ENCODE data around the gene UTS2R.

UTS2R gene

DNA sequence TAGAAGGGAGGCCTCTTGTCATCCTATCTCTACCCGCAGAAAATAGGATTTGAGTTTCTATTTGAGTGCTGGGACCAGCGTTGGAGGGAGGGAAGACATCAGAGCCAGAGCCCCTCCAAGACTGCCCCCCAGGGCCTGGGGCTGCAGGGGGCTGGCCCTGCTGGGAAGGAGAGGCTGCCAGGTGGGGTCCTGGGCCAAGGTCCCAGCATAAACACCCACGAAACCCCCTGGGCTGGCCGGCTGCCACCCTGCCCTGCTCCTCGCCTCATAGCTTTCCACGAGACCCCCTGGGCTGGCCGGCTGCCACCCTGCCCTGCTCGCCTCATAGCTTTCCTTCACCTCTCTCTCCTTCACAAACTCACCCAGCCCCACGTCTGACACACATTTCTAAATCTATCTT, 23.1 kb upstream of the UTS2R start:
- no peak for DNase-seq (ENCODE audit: low spot score)
- H3K4me3 ChIP-seq (ENCODE audit: low read length in 2 of 2) = no peak overlapping the region
- WGBS, 2 donors (ENCODE audit: extremely low coverage in 2 of 2, insufficient read length in 2 of 2, insufficient replicate concordance in 1 of 2) = no CpG with 5 or more reads among the region's 9 CpGs
- H2AFZ ChIP-seq (ENCODE audit: low read length) = no peak overlapping the region
- H2AK5ac ChIP-seq (ENCODE audit: low read depth, low read length) = peak overlapping the region; percentile 40
- H3K27me3 ChIP-seq (ENCODE audit: control insufficient read depth in 3 of 3, insufficient read depth in 3 of 3, low read depth in 1 of 3, low read length in 3 of 3) = peaks cover 0 to 16% (median 0%) of the 10 kb centered on the region in 3 experiments
- no peak overlapping the region for H2BK12ac ChIP-seq (ENCODE audit: low read length)
- H3K36me3 ChIP-seq (replicated peaks in 1 of 2; ENCODE audit: control insufficient read depth in 2 of 2, insufficient read depth in 2 of 2, low read length in 2 of 2) = no peaks in the 10 kb centered on the region
- no peak overlapping the region for H2BK15ac ChIP-seq (ENCODE audit: low read length)
- no peak overlapping the region for H3K23ac ChIP-seq (ENCODE audit: low read depth, low read length, poor library complexity)
- no peak overlapping the region for H2BK120ac ChIP-seq (ENCODE audit: low read depth, low read length)
- H3K79me1 ChIP-seq (ENCODE audit: low read depth, low read length) = no peaks in the 10 kb centered on the region
- no peak overlapping the region for H3K27ac ChIP-seq (replicated peaks; ENCODE audit: low read length)
- no peak overlapping the region for H3K4me2 ChIP-seq (ENCODE audit: insufficient read depth, low read length, poor library complexity, severe bottlenecking)
- no peak overlapping the region for H3K9ac ChIP-seq (ENCODE audit: low read depth, low read length, poor library complexity)
- H4K8ac ChIP-seq (ENCODE audit: low read depth, low read length) = no peak overlapping the region
- no peak overlapping the region for H3K4ac ChIP-seq (ENCODE audit: low read length)
- peaks cover 12 to 17% of the 10 kb centered on the region in 2 donors for H3K4me1 ChIP-seq (ENCODE audit: control insufficient read depth in 2 of 2, insufficient read depth in 1 of 2, low read depth in 1 of 2, low read length in 2 of 2)
- H3K9me3 ChIP-seq (replicated peaks in 1 of 2; ENCODE audit: control insufficient read depth in 2 of 2, insufficient read depth in 1 of 2, low read depth in 1 of 2, low read length in 2 of 2) = no peaks in the 10 kb centered on the region
- H4K91ac ChIP-seq (ENCODE audit: low read depth, low read length, poor library complexity) = no peak overlapping the region
- no peak overlapping the region for H3K14ac ChIP-seq (ENCODE audit: low read length)
- H2BK5ac ChIP-seq (ENCODE audit: low read length) = no peak overlapping the region
- H3K18ac ChIP-seq (ENCODE audit: low read length) = no peak overlapping the region

DNA sequence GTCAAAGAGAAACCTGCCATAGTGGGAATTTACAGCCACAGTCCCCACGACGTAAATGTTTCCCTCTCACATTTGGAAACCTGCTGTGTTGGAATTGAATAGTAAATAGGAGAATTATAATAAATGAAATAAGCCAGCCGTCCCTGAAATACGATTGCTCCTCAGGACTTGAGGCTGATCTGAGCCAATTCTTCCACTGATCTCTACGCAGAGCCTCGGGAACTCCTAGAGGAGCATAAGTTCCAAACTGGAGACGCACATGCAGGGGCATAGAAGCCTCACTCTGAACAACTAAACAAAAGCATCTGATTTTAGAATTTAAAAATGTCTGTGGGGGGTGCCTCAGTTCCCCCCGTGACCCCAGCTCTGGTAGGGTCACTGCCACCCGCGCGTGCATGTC, 22.7 kb upstream of the UTS2R start:
- Histone ChIP-seq H2BK5ac (ENCODE audit: low read length) (no peak overlapping the region), H3K4ac (ENCODE audit: low read length) (no peak overlapping the region), H2BK15ac (ENCODE audit: low read length) (peak overlapping the region; percentile 94), H3K4me2 (ENCODE audit: insufficient read depth, low read length, poor library complexity, severe bottlenecking) (no peak overlapping the region), H2AFZ (ENCODE audit: low read length) (no peak overlapping the region), H2BK12ac (ENCODE audit: low read length) (no peak overlapping the region), H3K4me1 (ENCODE audit: control insufficient read depth in 2 of 2, insufficient read depth in 1 of 2, low read depth in 1 of 2, low read length in 2 of 2) (peaks cover 12 to 16% of the 10 kb centered on the region in 2 donors), H3K9me3 (replicated peaks in 1 of 2; ENCODE audit: control insufficient read depth in 2 of 2, insufficient read depth in 1 of 2, low read depth in 1 of 2, low read length in 2 of 2) (no peaks in the 10 kb centered on the region), H3K27ac (replicated peaks; ENCODE audit: low read length) (no peak overlapping the region), H3K18ac (ENCODE audit: low read length) (no peak overlapping the region), H3K79me1 (ENCODE audit: low read depth, low read length) (no peaks in the 10 kb centered on the region), H3K23ac (ENCODE audit: low read depth, low read length, poor library complexity) (no peak overlapping the region), H2AK5ac (ENCODE audit: low read depth, low read length) (peak overlapping the region; percentile 75), H4K91ac (ENCODE audit: low read depth, low read length, poor library complexity) (no peak overlapping the region), H4K8ac (ENCODE audit: low read depth, low read length) (no peak overlapping the region), H2BK120ac (ENCODE audit: low read depth, low read length) (no peak overlapping the region), H3K36me3 (replicated peaks in 1 of 2; ENCODE audit: control insufficient read depth in 2 of 2, insufficient read depth in 2 of 2, low read length in 2 of 2) (no peaks in the 10 kb centered on the region), H3K27me3 (ENCODE audit: control insufficient read depth in 3 of 3, insufficient read depth in 3 of 3, low read depth in 1 of 3, low read length in 3 of 3) (peaks cover 0 to 16% (median 0%) of the 10 kb centered on the region in 3 experiments), H3K9ac (ENCODE audit: low read depth, low read length, poor library complexity) (no peak overlapping the region), H3K4me3 (ENCODE audit: low read length in 2 of 2) (no peak overlapping the region), H3K14ac (ENCODE audit: low read length) (no peak overlapping the region)
- no CpG with 5 or more reads among the region's 11 CpGs for WGBS, 2 donors (ENCODE audit: extremely low coverage in 2 of 2, insufficient read length in 2 of 2, insufficient replicate concordance in 1 of 2)
- no peak for DNase-seq (ENCODE audit: low spot score)

DNA sequence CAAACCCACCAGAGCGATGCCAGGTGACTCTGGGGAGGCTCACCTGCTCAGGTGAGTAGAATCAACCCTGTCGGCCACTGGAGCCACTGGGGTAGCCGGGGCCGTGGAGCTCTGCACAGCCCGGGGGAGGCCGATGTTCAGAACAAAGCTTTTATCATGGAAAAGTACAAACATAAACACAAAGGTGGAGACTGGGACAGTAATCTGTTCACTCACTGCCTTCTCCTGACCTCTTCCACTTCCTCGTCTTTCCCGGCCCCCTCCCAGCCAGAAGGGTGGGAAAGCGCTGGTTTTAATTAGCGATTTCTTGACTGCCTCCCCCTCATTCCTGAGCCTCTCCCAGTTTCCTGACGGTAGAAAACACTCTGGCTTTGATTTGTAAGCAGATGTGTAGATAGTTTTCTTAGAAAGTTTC, 22.3 kb upstream of the UTS2R start:
- DNase-seq (ENCODE audit: low spot score) = no peak
- Histone ChIP-seq H3K4ac (ENCODE audit: low read length) (no peak overlapping the region), H3K36me3 (replicated peaks in 1 of 2; ENCODE audit: control insufficient read depth in 2 of 2, insufficient read depth in 2 of 2, low read length in 2 of 2) (no peaks in the 10 kb centered on the region), H2AFZ (ENCODE audit: low read length) (peak overlapping the region; percentile 45), H3K14ac (ENCODE audit: low read length) (no peak overlapping the region), H3K27me3 (ENCODE audit: control insufficient read depth in 3 of 3, insufficient read depth in 3 of 3, low read depth in 1 of 3, low read length in 3 of 3) (peaks cover 0 to 16% (median 0%) of the 10 kb centered on the region in 3 experiments), H3K9ac (ENCODE audit: low read depth, low read length, poor library complexity) (no peak overlapping the region), H3K79me1 (ENCODE audit: low read depth, low read length) (no peaks in the 10 kb centered on the region), H2BK120ac (ENCODE audit: low read depth, low read length) (no peak overlapping the region), H3K27ac (replicated peaks; ENCODE audit: low read length) (no peak overlapping the region), H2BK5ac (ENCODE audit: low read length) (no peak overlapping the region), H4K8ac (ENCODE audit: low read depth, low read length) (no peak overlapping the region), H2AK5ac (ENCODE audit: low read depth, low read length) (peak overlapping the region; percentile 75), H3K18ac (ENCODE audit: low read length) (no peak overlapping the region), H3K4me3 (ENCODE audit: low read length in 2 of 2) (no peak overlapping the region), H3K4me1 (ENCODE audit: control insufficient read depth in 2 of 2, insufficient read depth in 1 of 2, low read depth in 1 of 2, low read length in 2 of 2) (peaks cover 11 to 14% of the 10 kb centered on the region in 2 donors), H3K4me2 (ENCODE audit: insufficient read depth, low read length, poor library complexity, severe bottlenecking) (no peak overlapping the region), H2BK12ac (ENCODE audit: low read length) (no peak overlapping the region), H3K23ac (ENCODE audit: low read depth, low read length, poor library complexity) (no peak overlapping the region), H4K91ac (ENCODE audit: low read depth, low read length, poor library complexity) (no peak overlapping the region), H3K9me3 (replicated peaks in 1 of 2; ENCODE audit: control insufficient read depth in 2 of 2, insufficient read depth in 1 of 2, low read depth in 1 of 2, low read length in 2 of 2) (no peaks in the 10 kb centered on the region), H2BK15ac (ENCODE audit: low read length) (peak overlapping the region; percentile 94)
- no CpG with 5 or more reads among the region's 11 CpGs for WGBS, 2 donors (ENCODE audit: extremely low coverage in 2 of 2, insufficient read length in 2 of 2, insufficient replicate concordance in 1 of 2)

DNA sequence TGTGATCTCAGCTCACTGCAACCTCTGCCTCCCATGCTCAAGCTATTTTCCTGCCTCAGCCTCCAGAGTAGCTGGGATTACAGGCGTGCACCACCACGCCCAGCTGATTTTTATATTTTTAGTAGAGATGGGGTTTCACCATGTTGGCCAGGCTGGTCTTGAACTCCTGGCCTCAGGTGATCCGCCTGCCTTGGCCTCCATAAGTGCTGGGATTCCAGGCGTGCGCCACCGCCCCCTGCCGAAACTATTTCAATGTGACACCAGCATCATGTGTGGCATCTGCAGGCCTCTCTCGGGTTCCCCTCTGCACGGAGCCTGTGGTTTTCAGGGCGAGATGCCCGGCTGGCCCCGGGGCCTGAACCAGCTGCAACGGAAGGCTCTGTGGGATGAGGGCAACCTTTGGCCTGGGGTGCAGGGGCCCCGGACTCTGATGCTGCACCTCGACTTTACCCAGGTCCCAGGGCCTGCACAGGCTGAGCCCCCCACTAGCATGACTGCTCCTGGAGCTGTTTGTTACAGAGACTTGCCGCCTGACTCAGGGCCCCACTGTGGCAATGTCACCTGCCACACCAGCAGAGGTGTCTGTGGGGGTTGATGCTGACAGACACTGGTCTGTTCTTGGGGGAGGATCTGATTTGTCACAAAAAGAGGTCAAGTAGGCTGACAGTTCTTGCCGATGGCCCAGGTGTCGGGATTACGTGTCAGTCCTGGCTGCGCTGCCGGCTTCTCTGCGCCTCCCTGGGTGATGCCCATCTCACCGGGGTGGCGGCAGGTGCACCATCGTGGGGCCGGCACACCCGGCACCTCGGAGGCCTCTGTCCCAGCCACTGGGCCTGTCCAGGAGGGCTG, 21.2 kb upstream of the UTS2R start:
- Histone ChIP-seq H2BK120ac (ENCODE audit: low read depth, low read length) (no peak overlapping the region), H3K9me3 (replicated peaks in 1 of 2; ENCODE audit: control insufficient read depth in 2 of 2, insufficient read depth in 1 of 2, low read depth in 1 of 2, low read length in 2 of 2) (no peaks in the 10 kb centered on the region), H3K4me3 (ENCODE audit: low read length in 2 of 2) (no peak overlapping the region), H3K79me1 (ENCODE audit: low read depth, low read length) (no peaks in the 10 kb centered on the region), H3K23ac (ENCODE audit: low read depth, low read length, poor library complexity) (peak overlapping the region; percentile 47), H3K4me1 (ENCODE audit: control insufficient read depth in 2 of 2, insufficient read depth in 1 of 2, low read depth in 1 of 2, low read length in 2 of 2) (peaks cover 2 to 4% of the 10 kb centered on the region in 2 donors), H3K27me3 (ENCODE audit: control insufficient read depth in 3 of 3, insufficient read depth in 3 of 3, low read depth in 1 of 3, low read length in 3 of 3) (peaks cover 0 to 16% (median 0%) of the 10 kb centered on the region in 3 experiments), H2BK5ac (ENCODE audit: low read length) (no peak overlapping the region), H3K14ac (ENCODE audit: low read length) (no peak overlapping the region), H3K4ac (ENCODE audit: low read length) (no peak overlapping the region), H3K18ac (ENCODE audit: low read length) (no peak overlapping the region), H3K27ac (replicated peaks; ENCODE audit: low read length) (no peak overlapping the region), H3K36me3 (replicated peaks in 1 of 2; ENCODE audit: control insufficient read depth in 2 of 2, insufficient read depth in 2 of 2, low read length in 2 of 2) (no peaks in the 10 kb centered on the region), H3K9ac (ENCODE audit: low read depth, low read length, poor library complexity) (peak overlapping the region; percentile 9), H2AK5ac (ENCODE audit: low read depth, low read length) (peak overlapping the region; percentile 47), H3K4me2 (ENCODE audit: insufficient read depth, low read length, poor library complexity, severe bottlenecking) (no peak overlapping the region), H2AFZ (ENCODE audit: low read length) (no peak overlapping the region), H2BK15ac (ENCODE audit: low read length) (no peak overlapping the region), H4K8ac (ENCODE audit: low read depth, low read length) (no peak overlapping the region), H4K91ac (ENCODE audit: low read depth, low read length, poor library complexity) (no peak overlapping the region), H2BK12ac (ENCODE audit: low read length) (no peak overlapping the region)
- WGBS, 2 donors (ENCODE audit: extremely low coverage in 2 of 2, insufficient read length in 2 of 2, insufficient replicate concordance in 1 of 2) = no CpG with 5 or more reads among the region's 28 CpGs
- DNase-seq (ENCODE audit: low spot score) = no peak

Data from neuronal stem cell (in vitro differentiated cells).